VCaP (cell line): Measurements from ENCODE around the gene TRNT1.
A peak's percentile ranks its signal among the peaks of the same experiment; 100 is the strongest.

Source experiments
- H3K27ac ChIP-seq: fragments of 450-650 bp; 2 replicates; pipeline ENCODE4 v1.5.1; 2017
- CTCF ChIP-seq: fragments of 450-650 bp; conservative IDR thresholded peaks from 2 replicates; pipeline ENCODE4 v1.5.1; 2017; ENCODE audit warnings: mild to moderate bottlenecking, moderate library complexity

TRNT1 gene

GRCh38 chr3:3113042-3113709 lies 13.6 kb upstream of the TRNT1 start:
- no peak overlapping the region; the same call in 1 of the 2 replicates for H3K27ac ChIP-seq
- TF ChIP-seq CTCF: no peak

- H3K27ac ChIP-seq: peak overlapping the region; percentile 98
- no peak for TF ChIP-seq CTCF
Measured at GRCh38 chr3:3117651-3118050, 9.1 kb upstream of the TRNT1 start.

DNA sequence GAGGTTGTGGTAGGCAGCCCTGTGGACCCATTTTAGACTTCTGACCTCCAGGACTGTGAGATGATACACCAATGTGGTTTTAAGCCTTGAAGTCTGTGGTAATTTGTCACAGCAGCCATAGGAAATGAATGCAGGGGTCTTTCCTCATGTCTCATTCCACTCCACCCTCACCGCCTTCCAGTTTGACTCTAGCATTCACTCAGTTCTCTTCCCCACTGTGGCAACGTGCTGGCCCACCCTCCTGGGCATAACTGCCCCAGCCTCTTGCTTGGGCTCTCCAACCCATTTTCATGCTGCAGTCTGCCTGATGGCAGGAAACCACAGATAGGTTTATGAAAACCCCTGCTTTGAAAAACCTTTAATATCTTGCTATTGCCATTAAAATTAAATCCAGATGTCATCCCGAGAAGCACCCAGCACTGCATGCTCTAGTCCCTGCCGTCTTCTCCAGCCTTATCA lies 7.3 kb upstream of the TRNT1 start:
- H3K27ac ChIP-seq: peak overlapping the region; percentile 98
- TF ChIP-seq CTCF: no peak

DNA sequence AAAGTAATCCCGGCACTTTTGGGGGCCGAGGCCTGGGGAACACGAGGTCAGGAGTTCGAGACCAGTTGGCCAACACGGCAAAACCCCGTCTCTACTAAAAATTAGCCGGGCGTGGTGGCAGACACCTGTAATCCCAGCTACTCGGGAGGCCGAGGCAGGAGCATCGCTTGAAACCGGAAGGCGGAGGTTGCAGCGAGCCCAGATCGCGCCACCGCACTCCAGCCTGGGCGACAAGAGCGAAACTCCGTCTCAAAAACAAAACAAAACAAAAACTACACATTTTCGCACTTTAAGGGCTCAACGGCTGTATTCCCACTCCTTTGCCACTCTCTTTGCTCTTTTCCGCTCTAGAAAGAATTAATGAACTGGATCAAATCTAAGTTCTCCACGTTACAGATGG lies 763 bp upstream of the TRNT1 start:
- H3K27ac ChIP-seq: peak overlapping the region; percentile 98

GRCh38 chr3:3127432-3128010 lies 781 bp downstream of the TRNT1 start:
- peak overlapping the region; percentile 98 for H3K27ac ChIP-seq
- no peak for TF ChIP-seq CTCF

More for the DNA sequence above, 763 bp upstream of the TRNT1 start:
- TF ChIP-seq CTCF: no peak

DNA sequence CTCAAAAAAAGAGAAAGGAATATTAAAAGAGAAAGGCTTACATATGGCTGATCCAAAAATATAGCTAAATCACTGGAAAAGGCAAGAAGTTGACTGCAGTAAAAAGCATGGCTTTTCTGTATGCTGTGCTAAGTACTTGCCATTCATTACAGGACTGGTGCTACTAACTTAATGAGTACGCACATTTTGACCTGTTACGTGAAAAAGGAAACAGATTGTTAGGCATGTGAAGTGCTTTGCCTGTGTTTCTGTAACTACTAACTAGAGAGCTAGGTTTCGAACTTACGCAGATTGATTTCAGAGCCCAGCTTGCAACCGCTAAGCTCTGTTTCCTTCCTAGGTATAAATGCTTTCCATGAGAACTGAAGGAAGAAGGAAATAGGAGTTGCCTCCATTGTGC lies 2.8 kb downstream of the TRNT1 start:
- peak overlapping the region; percentile 98 for H3K27ac ChIP-seq
- no peak for TF ChIP-seq CTCF

- no peak overlapping the region for H3K27ac ChIP-seq
- TF ChIP-seq CTCF: no peak
Measured at GRCh38 chr3:3133500-3133899, 6.8 kb downstream of the TRNT1 start.
